NCI-H748 treated with DMSO at 0.1 percent for 48 hours (cell line): Measurements from ENCODE around the gene CAPG.

Experiments
- DNase-seq: peaks from one replicate; lab custom pipeline; 2025; lab: John Stamatoyannopoulos, UW

Gene CAPG

DNA sequence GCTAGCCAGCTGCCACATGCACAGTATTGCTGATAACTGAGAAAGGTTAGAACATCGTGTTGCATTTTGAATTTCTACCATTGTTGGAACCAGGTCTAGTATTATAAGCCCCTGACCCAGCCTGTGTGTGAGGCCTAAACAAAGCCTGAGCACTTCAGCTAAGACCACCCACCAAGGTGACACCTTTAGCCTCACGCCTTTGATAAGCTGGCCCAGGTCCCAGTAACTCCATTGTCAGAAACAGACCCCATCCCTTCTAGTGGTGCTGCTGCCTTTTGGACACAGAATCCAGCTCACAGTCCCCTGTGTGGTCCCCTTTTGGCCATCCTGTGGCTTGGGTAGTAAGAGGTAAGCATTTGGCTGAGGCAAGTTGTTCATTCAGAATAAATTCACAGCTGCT, 54.0 kb downstream of the CAPG start:
- DNase-seq, result no peak

DNA sequence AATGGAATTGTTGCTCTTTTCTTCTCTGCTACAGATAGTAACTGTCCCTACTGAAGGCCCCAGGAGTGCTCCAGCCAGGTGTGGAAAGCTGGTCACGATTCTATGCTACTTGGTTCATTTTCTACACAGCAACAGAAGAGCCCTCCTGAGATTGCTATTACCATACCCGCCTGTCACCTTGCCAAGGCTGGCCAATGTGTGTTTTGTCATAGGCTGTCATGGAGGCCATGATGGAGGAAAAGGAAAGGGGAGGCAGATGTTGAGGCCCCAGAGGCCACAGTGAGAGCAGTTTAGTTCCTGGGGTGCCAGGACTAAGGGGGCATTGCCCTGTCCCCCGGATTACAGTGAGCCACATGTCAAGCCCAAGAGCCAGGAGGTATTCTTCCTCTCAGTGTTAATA, 54.6 kb downstream of the CAPG start:
- DNase-seq, result no peak

DNA sequence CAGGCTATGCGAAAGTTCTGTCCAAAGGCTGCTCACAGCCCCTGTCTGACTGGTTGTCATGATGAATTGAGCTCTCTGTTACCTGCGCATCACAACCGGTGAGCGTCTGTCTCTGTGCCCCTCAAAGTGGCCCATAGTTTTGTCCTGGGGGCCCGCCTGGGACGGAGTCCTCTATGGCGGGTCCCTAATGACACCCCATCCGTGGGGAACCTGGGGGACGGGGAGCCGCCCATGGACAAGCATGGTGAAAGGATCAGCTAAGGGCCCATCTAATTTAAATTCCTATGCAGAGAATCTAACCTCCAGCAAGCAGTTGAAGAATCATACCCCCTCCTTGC, 55.1 kb downstream of the CAPG start:
- DNase-seq, result no peak

DNA sequence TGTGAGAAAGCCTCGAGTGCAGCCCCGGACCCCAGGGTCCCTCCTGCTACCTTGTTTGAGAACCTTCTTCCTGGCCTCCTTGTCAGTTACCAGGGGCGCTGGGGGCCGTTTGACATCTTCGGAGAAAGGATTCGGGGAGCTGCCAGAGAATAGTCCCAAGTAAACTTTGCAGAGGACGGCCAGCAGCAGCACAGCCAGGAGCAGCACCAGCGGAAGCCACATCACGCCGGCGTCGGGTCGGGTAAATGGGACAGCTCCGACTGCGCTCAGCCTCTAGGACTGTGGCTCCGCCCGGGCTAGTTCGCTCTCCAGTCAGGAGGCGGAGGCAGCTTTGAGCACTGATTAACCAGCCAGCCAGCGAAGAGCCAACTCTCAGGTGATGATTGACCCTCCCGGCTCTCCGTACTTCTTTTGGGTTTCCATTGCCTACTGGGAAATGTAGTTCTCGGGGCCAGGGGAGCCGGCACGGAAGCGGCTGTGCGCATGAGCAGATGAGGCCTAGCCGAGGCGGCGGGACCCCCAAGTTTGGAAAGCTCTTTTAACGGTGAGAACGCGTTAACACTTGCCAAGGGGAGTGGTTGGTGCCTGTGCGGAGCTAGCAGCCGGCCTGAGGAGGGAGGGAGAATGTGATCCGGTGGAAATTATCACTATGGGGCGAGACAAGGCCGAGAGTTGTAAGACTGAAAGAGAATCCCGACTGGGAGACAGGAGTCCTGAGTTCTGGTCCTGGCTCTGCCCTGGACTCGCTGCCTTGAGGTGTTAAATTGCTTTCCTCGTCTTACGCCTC, 55.7 kb downstream of the CAPG start, which contains the start of the genes ELMOD3 and RETSAT:
Gene ELMOD3, plus strand, starts transcription at position 484 of the 787 bp plus-strand sequence. CDS start 2,430 bp downstream, outside the sequence.
Gene RETSAT, minus strand, starts transcription at position 243 of the 787 bp plus-strand sequence. Its CDS starts 21 bp downstream, at position 222.
- DNase-seq, result peak; percentile 89

DNA sequence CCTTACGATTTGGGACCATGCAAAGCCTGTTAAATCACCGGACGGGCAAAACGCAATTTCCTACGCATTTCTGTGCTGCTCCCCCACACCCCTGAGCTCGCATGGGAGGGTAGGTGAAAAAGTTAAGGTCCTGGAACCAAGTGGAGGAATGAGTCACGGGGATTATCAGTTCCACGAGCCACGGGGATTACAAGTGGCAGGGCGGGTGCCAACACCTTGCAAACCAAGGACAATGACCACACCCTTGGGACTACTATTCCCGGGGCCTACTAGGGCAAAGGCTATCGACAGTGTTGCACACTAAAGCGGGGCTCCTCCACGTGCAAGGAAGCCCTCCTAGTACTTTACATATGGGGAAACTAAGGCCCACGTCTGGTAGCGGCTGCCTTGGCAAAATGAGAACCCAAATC, 56.3 kb downstream of the CAPG start:
- no peak for DNase-seq

DNA sequence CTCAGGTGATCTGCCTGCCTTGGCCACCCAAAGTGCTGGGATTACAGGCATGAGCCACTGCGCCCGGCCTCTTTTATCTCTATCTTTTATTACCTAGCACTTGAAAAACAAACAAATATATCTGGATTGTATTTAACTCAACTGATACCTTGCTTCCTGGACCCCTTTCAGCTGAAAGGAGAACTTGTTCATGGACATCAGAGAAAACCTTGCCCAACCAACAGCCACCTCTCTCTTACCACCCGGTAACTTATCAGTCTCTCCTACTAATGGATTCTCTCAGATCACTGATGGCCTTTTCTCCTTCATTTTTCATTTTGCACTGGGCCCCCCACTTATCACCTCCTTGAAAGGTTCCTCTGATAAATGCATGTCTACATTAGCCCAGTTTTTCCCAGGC, 62.6 kb downstream of the CAPG start:
- DNase-seq, result no peak
